HG03060 (cell line): ENCODE measurements around the gene SOX6.

ENCODE experiments used
- ATAC-seq: cut with Tn5 transposase; IDR thresholded peaks from one replicate; pipeline ENCODE4 v1.9.1; 2021; ENCODE audit warnings: low read depth, moderate number of reproducible peaks; ENCODE audit not compliant: unreplicated experiment

Gene SOX6

DNA sequence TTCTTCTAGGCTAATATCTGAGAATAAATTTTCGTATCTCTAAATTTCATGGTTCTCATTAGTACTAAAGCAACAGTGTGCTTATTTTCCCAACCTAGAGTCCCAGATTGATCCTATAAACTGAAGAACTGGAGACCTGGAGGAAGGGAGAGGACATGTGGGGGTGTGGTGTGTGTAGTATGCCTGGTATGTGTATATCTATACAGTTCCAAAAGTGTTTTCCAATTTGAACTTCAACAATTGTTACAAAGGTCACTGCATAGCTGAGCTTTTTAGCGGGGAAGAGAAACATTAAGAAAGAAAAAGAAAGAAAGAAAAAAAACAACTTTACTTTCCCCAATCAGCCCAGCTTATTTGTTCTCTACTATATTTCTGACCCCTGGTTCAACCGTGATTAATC, 152.1 kb downstream of the SOX6 start:
- no peak for ATAC-seq

GRCh38 chr11:16195651-16196050, 160.7 kb downstream of the SOX6 start:
- ATAC-seq, result no peak

- ATAC-seq, result no peak
Measured at GRCh38 chr11:16194566-16194965, 161.8 kb downstream of the SOX6 start.

GRCh38 chr11:16193897-16194381, 162.4 kb downstream of the SOX6 start:
- ATAC-seq, result no peak

GRCh38 chr11:16191868-16192240, 164.5 kb downstream of the SOX6 start:
- no peak for ATAC-seq

DNA sequence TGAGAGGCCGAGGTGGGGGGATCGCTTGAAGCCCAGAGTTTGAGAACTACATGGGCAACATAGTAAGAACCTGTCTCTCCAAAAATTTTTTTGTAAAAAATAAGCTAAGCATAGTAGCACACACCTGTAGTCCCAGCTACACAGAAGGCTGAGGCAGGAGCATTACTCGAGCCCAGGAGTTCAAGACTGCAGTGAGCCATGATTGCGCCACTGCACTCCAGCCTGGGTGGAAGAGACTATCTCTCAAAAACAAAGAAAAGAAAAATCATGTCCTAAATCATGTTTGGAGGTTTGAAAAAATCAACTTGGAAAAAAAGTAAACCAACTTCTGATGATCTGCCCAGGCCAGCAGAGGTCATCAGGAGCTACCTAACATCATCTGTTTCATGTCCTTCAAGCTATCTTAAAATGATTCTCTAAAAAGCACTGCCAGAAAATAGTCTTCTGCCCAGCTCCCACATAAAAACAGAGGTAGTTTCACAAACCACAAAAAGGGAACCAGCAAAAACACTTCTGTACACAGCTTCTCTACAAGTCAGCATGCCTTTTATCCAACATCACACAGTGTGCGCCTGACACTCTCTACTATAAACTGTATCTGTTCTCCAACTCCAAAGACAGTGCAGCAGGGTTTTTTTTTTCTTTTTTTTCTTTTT, 165.0 kb downstream of the SOX6 start:
- ATAC-seq, result peak; percentile 41

GRCh38 chr11:16186680-16187079, 169.7 kb downstream of the SOX6 start:
- ATAC-seq, result no peak

DNA sequence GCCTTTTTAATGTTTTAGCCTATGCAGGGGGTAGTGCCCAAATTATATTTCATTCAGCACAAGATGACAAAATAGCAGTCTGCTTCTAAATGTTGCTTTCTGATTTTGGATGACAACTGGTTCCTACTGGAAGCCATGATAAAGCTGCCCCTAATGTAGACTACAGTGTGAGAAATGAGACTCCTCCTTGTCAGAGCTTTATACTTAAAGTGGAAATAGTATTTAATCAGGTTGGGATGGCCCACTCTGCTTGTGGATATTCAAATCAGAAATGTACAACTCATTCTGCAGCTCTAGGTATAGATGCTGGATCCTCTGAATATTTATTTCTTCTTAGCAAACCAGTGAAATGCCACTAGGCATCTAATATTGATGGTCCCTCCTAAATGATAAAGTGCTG, 171.3 kb downstream of the SOX6 start:
- ATAC-seq, result no peak

DNA sequence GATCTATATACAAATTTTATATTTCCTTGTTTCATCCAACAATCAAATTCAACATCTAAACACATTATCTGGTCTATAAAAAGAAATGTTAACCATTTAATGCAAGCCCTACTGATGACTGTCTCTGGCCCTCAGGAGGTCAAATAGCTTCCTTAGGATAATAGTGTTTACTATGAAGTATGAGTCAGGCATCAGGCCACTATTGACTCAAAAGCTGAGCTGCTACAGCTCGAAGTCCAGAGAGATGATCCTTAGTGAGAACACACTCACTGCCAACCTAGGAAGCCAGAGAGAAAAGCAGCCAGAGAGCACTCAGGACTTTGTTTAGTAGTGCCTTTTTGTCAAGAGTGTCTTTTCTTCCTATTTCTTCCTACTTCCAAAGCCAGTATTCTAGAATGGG, 171.8 kb downstream of the SOX6 start:
- ATAC-seq, result no peak

DNA sequence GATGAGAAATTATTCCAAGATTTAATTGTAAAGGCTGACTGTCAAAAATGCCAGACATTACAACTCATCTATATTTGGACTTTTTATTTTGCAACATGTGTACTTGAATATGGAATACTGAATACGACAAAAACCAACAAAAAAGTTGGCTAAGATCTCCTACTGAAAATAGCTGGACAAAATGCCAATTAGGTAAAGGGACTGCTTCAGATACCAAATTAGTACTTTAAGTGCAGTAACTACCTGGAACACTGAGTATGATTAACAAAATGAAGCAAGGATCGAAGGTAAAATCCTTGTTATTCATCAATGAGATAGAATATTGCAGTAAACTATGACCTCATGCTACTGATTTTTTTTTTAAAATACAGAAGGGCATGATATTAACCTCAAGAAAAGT, 173.8 kb downstream of the SOX6 start:
- ATAC-seq, result no peak

DNA sequence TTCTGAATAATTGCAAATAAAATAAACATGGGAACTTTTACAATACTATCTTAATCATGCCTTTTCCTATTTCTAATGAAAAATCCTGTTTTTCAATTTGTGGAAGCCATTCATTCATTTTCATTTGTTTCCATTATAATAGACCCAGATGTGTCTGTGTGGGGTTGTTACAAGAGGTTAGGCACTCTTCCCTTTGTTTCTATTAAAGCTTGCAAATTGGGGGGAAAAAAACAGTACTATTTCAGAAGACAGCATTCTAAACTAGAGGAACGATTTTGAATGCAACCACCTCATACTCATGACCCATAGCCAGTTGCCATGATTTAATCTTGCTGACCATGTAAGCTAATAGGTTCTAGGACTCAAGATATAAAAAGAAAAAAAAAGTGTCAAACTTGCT, 175.5 kb downstream of the SOX6 start:
- ATAC-seq, result no peak

GRCh38 chr11:16179676-16180075, 176.7 kb downstream of the SOX6 start:
- ATAC-seq, result no peak

DNA sequence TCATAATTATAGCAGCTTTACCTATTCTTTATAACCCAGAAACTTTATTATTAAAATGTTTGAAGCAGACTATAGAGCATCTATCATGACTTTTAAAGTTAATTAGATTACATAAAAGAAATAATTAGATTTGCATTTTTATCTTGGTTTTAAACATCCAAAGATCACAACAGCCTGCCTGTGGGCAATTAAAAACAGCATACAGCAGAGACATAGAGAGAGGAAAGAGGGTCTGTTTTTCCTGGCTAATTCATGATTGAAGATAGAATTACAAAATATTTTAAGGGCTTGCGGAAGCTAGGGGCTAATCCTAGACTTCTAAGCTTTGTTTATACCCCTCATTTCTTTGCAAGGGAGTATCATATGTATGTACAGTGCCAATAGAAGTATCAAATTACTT, 178.1 kb downstream of the SOX6 start:
- no peak for ATAC-seq

DNA sequence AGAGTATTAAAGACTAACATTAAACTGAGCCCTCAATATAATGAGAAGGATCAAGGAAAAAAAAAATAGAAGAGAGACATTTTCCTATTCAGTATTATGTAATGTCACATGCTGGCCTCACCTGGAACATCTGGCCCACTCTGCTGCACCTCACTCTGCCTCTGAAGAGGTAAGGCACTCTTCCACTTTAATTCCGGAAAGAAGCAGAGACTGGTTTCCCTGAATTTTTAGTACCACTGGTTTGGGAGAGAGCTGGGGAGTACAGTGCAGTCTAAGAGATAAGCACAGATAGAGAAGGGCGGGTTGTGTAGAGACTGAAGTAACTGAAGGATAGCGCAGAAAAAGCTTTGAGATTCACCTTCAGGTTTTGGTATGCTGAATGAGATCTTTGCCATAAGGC, 178.7 kb downstream of the SOX6 start:
- no peak for ATAC-seq

DNA sequence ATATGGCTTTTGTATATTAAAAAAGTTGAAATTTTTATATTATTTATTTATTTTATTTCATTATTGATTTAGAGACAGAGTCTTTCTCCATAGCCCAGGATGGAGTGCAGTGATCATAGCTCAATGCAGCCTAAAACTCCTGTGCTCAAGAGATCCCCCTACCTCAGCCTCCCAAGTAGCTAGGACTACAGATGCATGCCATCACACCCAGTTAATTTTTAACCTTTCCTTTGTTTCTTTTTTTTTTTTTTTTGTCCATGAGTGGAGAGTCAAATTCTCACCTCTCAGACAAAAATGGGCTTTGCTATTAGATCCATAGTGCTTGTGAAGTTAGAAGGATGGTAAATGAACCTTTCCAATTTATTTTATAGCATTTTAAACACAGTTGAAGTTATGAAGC, 182.5 kb downstream of the SOX6 start:
- ATAC-seq, result no peak

DNA sequence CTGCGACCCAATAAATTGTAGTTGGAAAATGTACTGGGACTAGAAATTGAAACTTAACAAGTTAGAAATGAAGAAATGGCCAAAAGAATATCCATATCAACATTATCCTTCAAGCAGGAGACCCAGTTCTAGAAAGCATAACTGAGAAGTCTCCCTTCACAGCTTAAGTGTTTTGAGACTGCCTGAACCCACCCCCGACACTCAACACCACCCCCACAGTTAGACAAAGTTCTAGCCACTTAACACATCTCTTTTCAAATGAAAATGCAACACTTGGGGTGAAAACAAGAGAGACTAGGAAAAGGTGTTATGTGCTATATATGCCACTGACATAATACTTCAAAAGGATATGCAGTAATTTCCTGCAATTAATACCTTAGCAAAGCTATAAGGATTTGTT, 184.5 kb downstream of the SOX6 start:
- ATAC-seq, result no peak

GRCh38 chr11:16169956-16170847, 186.1 kb downstream of the SOX6 start:
- ATAC-seq, result no peak

GRCh38 chr11:16169541-16169940, 186.8 kb downstream of the SOX6 start:
- no peak for ATAC-seq

DNA sequence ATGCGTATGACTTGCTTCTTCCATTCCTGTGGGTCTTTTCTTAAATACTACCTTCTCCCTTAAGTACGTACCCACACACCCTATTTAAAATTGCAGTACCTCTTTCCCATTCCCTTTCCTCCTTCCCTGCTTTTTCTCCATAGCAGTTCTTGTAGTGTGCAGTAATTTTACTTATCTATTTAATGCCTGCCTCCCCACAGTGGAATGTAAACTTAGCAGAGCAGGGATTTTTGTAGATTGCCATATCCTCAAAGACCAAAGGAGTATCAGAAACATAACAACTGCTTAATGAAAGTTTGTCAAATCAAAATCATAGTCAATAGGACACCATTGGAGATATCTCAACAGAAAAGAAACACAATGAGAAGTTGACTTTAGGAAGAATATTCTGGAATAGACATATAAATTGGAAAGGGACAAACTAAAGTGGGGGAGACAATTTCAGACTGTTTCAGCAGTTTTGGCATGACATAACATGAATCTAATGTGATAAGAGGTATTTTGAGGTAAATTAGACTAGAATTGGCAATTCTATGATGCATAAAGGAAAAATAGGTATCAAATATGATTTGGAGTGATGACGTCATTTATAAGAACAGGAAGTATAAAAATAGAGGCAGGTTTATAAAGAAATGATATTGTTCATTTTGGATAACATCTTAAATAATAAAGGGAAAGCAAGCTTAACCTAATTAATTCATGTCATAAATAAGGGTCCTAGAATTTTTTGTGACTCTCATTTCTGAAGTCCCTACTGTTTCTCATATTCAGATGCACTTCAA, 188.4 kb downstream of the SOX6 start:
- no peak for ATAC-seq

GRCh38 chr11:16166571-16166970, 189.8 kb downstream of the SOX6 start:
- no peak for ATAC-seq

- ATAC-seq, result no peak
Measured at GRCh38 chr11:16160146-16160545, 196.2 kb downstream of the SOX6 start.
